HG03196 (cell line): Measurements from ENCODE around the gene CATSPERB.
"Not testable (repeated sequence)": the region's sequence is repeated elsewhere in the genome, so short reads cannot be mapped to it uniquely, and the experiment has no call there.

Source experiments
- ATAC-seq: cut with Tn5 transposase; IDR thresholded peaks from one replicate; pipeline ENCODE4 v1.9.1; 2021; ENCODE audit not compliant: unreplicated experiment

Gene CATSPERB

DNA sequence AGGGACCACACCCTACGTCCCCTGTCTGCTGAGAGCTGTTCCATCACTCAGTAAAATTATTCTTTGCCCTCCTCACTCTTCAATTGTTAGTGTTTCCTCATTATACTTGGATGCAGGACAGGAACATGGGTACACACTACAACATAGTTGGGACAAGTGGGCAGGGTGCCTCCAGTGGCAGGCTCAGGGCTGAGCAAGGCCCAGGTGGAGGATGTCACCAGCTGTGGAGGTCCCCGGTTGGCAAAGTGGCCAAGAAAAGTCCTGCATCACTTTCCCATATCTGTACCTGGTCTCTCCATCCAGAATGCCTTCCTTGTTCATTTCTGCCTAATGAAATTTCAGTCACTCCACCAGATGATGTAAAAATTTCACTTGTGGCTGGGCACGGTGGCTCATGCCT, 149.1 kb downstream of the CATSPERB start:
- no peak for ATAC-seq

- no peak for ATAC-seq
These were observed 150.9 kb downstream of the CATSPERB start for GRCh38 chr14:91580876-91581577.

GRCh38 chr14:91577632-91578233, 154.2 kb downstream of the CATSPERB start:
- no peak for ATAC-seq

DNA sequence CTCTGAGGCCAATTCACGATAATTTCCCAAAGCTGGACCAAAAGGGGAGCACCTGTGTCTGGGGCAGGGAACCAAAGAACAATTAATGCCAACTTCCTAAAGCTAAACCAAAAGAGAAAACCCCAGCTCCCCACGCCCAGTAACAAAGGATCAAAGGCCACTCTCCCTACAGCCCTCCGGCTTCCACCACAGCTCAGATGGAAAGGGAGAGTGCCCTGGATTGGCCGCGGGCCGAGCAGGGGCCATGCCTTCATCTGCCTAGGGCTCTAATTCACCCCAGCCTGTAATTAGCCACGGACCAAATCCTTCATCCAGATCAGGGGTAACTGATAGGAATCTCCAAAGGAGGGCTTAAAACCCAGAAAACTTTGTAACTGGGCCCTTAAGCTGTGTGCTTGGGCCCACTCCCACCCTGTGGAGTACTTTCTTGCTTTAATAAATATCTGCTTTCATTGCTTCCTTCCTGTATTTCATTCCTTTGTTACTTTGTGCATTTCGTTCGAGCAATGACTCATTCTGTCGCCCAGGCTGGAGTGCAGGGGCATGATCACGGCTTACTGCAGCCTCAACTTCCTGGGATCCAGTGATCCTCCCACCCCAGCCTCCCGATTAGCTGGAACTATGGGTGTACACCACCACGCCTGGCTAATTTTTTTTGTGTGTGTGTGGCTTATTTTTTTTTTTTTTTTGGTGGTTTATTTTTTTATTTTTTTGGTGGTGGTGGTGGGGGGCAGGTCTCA, 156.2 kb downstream of the CATSPERB start:
- no peak for ATAC-seq

DNA sequence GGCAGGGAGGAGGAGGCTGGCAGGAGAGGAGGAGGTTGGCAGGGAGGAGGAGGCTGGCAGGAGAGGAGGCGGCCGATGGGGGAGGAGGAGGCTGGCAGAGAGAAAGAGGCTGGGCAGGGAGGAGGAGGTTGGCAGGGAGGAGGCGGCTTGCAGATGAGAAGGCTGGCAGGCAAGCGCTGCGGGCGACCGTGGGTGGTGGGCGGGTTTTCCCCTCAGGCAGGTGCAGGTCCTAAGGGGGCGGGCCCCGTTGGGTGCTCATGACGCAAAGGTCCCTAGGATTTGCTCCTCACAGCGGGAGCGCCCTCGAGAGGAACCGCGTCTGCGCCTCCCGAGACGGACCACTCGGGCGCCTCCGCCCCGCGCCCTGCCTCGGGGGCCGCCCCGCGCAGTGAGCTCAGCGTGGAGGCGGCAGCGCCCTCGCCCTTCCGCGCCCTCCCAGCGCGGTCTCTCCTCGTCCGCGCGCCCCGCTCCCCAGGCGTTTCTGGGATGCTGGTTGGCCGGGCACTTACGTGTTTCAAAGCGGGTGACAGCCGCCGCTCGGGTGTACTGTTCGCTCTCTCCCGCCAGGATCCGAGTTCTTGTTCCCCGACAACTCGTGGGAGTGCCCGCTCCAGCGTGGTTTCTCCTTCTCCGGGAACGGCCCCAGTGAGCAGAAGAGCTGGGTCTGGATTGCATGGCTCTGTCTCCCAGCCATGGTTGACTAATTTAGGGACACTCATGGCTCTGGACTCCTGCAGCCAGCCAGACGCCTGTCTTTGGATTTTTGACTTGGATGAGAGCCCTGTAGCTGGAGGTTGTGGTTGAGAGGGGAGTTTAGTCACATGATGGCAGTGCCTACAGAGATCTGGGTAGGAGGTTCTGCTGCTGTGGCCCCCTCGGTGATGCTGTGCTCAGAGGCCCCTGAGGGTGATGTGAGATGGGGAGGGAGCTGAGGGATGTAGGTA, 157.7 kb downstream of the CATSPERB start:
- no peak for ATAC-seq

DNA sequence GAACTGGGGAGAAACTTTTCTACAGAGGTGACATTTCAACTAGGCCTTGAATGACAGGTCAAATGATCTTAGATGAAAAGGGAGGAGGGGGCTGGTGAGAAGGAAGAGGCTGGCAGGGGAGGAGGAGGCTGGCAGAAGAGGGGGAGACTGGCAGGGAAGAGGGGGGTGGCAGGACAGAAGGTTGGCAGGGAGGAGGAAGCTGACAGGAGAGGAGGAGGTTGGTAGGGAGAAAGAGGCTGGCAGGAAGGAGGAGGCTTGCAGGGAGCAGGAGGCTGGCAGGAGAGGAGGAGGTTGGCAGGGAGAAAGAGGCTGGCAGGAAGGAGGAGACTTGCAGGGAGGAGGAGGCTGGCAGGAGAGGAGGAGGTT, 158.4 kb downstream of the CATSPERB start:
- no peak for ATAC-seq

DNA sequence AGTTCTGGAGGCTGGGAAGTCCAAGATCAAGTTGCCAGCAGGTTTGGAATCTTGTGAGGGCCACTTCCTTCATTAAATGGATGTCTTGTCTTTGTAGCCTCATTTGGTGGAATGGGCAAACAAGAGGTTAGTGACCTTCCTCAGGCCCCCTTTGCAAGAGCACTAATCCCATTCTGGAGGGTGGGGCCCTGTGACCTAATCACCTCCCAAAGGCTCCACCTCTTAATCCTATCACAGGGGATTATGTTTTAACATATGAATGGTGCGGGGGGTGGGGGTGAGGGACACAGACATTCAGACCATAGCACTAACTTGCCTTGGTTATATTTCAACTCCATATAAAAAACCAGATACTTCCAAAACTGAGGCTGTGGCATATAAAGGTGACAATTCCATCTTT, 161.9 kb downstream of the CATSPERB start:
- ATAC-seq: no peak

- no peak for ATAC-seq
These were observed 162.6 kb downstream of the CATSPERB start for GRCh38 chr14:91569301-91569700.

DNA sequence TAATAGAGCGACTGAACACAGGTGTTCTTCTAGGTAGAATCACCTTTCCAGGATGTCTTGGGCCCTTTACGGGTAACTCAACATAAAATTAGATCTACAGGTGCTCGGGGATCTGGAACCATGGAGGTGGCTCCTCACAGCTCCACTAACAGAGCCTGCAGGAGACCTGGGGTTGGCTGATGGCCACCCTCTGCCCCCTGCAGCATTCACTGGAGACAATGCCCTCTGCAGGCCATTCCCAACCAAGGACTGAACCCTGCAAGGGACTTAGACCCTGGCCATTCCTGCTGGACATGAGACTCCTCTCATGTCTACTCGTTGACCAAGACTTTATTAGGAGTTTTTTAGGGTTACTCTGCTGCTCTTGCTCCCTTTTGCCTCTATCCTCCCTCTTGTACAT, 163.3 kb downstream of the CATSPERB start:
- ATAC-seq: no peak

- not testable (repeated sequence) for ATAC-seq
These were observed 164.1 kb downstream of the CATSPERB start for GRCh38 chr14:91567827-91568226.

- ATAC-seq: no peak
These were observed 176.4 kb downstream of the CATSPERB start for GRCh38 chr14:91555531-91555930.

GRCh38 chr14:91554535-91555332, 177.2 kb downstream of the CATSPERB start:
- ATAC-seq: no peak

DNA sequence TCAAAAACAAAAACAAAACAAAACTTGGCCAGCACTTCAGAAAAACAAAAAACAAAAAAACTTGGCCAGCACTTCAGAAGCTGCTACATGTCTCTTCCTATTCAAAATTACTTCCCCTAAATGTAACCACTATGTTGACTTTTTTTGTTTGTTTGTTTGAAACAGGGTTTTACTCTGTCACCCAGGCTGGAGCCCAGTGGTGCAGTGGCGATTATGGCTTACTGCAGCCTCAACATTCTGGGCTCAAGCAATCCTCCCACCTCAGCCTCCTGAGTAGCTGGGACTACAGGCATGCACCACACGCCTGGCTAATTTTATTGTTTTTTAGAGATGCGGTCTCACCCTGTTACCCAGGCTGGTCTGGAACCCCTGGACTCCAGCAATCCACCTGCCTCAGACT, 183.8 kb downstream of the CATSPERB start:
- no peak for ATAC-seq

- no peak for ATAC-seq
These were observed 185.8 kb downstream of the CATSPERB start for GRCh38 chr14:91545946-91546716.

DNA sequence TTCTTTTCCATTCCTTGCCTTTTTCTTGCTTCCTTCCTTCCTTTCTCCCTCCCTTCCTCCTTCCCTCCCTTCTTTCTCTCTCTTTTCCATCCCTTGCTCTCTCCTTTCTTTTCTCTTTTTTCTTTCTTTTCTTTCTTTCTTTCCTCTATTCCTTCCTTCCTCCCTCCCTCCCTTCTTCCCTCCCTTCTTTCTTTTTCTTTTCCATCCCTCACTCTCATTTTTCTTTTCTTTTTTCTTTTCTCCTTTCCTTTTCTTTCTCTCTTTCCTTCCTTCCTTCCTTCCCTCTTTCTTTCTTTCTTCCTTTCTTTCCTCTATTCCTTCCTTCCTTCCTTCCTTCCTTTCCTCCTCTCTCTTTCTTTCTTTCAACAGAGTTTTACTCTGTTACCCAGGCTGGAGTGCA, 186.7 kb downstream of the CATSPERB start:
- ATAC-seq: no peak

- no peak for ATAC-seq
These were observed 195.6 kb downstream of the CATSPERB start for GRCh38 chr14:91536327-91536726.

DNA sequence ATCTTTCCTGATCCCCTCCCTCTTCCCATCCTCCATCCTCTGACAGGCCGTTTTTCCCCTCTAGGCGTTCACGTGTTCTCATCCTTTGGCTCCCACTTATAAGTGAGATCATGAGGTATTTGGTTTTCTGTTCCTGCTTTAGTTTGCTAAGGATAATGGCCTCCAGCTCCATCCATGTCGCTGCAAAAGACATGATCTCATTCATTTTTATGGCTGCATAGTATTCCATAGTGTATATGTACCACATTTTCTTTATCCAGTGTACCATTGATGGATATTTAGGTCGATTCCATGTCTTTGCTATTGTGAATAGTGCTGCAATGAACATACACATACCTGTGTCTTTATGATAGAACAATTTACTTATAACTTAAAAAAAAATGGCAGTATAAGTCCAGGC, 197.8 kb downstream of the CATSPERB start:
- not testable (repeated sequence) for ATAC-seq

DNA sequence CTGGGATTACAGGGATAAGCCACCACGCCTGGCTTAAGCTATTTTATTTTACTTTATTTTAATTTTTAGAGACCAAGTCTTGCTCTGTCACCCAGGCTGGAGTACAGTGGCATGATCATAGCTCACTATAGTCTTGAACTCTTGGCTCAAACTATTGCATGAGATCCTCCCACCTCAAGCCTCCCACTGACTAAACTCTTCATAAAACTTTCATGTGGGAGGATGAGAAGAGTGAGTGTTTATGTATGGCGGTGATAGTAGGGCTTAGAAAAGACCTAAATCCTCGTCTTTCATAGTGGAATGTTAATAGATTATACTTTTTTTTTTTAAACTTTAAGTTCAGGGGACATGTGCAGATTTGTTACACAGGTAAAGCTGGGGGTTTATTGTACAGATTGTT, 198.3 kb downstream of the CATSPERB start:
- no peak for ATAC-seq
